ENCODE measurements around the gene MED28. TPM values are rescaled to one million over a fixed set of nuclear protein-coding genes. Genes with fewer than 3 reads are reported as not detected.

Gene MED28
- total RNA-seq, 1 donor from 2014 or later = 53.0 TPM

DNA sequence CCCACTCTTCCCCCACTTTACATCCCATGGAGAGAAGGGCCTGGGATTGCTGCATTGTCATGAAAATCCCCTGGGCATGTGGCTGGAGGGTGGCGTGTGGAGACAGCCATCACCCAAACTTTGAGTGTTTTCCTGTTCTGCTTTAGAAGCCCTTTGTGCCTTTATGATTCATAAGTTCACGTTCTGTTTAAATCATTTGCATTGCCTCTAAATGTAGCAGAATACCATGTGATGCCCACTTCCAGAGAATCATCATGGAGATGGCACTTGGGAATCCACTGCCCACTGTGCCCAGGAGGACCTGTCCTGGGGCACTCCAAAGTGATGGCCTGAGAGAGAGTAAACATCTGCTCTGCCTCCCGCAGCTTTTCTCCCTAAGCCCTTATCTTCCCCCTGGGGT is 52.8 kb downstream of the MED28 start:
- DNase-seq (ENCODE audit: low spot score) = no peak

DNA sequence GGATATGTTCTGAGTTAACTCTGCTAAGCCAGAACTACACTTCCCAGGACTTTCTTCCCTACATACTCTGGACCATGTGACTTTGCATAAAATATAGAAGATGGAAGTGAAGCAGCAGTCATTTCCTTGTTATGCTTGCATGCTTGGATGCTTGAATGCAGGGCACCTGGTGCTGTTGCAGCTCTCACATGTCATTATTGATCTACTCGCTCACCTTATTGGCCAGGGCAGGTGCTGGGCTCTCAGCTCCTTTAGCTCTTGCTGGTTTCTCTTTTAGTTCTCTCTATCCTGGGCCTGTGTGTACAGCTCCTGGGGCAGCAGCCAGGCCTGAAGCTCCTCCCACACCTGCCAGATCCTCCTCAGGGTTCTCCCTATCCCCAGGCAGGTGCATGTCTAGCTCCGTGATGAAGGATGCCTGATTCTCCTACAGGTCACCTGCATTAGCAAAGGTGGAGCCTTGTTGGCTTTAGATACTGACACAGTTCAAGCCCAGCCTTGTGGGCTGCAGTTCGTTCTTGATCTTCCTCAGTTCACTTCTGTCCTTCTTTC is 53.3 kb downstream of the MED28 start:
- no peak for DNase-seq (ENCODE audit: low spot score)

DNA sequence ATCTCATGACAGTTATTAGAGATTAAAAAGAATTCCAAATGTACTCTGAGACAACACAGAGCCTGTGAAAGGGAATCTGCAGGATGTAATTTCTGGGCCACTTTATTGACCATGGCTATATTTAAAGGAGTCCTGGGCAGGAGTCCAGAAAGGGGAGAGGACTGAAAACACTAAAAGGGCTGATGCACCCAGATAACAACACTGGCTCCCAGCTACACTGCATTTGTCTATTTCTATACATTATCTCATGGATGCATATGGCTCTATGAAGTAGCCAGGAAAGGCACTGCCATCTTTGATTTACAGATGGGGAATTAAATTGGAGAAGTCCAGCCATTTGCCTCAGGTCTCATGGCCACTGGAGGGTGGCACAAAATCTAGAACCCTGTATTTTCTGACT is 56.0 kb downstream of the MED28 start:
- no peak for DNase-seq (ENCODE audit: low spot score)

GRCh38 chr4:17680559-17681280 is 66.3 kb downstream of the MED28 start:
- no peak for DNase-seq (ENCODE audit: low spot score)

GRCh38 chr4:17681281-17682221 is 67.1 kb downstream of the MED28 start:
- DNase-seq (ENCODE audit: low spot score) = no peak

GRCh38 chr4:17682222-17682566 is 67.8 kb downstream of the MED28 start:
- DNase-seq (ENCODE audit: low spot score) = no peak

Other genes starting within 250 kb of the MED28 start
- 45.1 TPM for gene QDPR, start 102.6 kb upstream of the MED28 start, total RNA-seq
- not detected for gene CLRN2, start 99.5 kb upstream of the MED28 start, total RNA-seq
- 72.1 TPM for gene LAP3, start 37.4 kb upstream of the MED28 start, total RNA-seq
- not detected for gene FAM184B, start 167.0 kb downstream of the MED28 start, total RNA-seq
- 37.5 TPM for gene DCAF16, start 196.1 kb downstream of the MED28 start, total RNA-seq
- gene NCAPG, start 196.3 kb downstream of the MED28 start, total RNA-seq = 1.4 TPM

Data from mucosa of gallbladder (tissue), 1 donor.